ENCODE data around the gene HNRNPUL1. TPM values are rescaled to one million over a fixed set of nuclear protein-coding genes. Genes with fewer than 3 reads are reported as not detected.
A peak's percentile ranks its signal among the peaks of the same experiment; 100 is the strongest.

The HNRNPUL1 gene
- total and polyA plus RNA-seq, 9 of the 15 experiments (the other 6 are each of a cell fraction or from before 2014, with no cell fraction given): 7.3 to 211 (median 85.0) TPM

GRCh38 chr19:41351339-41352245 lies 87.4 kb downstream of the HNRNPUL1 start (continued):
- TF ChIP-seq MNT (conservative IDR thresholded peaks at IDR 0.05): peak; percentile 90 to 91
- TF ChIP-seq CSDE1 (IDR thresholded peaks at IDR 0.05): no peak
- no peak for TF ChIP-seq HOXB6 (CRISPR knock-in tag; IDR thresholded peaks at IDR 0.05; ENCODE audit: borderline replicate concordance)
- TF ChIP-seq ZNF395 (CRISPR knock-in tag; IDR thresholded peaks at IDR 0.05): 0 out of 2 replicates have a peak, but pooled peaks have one; percentile 20
- TF ChIP-seq GABPA (tag; conservative IDR thresholded peaks at IDR 0.05; ENCODE audit: low read depth): no peak
- TF ChIP-seq ZNF184 (CRISPR knock-in tag; IDR thresholded peaks at IDR 0.05): no peak
- TF ChIP-seq GABPB1 (CRISPR knock-in tag; IDR thresholded peaks at IDR 0.05): 0 out of 2 replicates have a peak, but pooled peaks have one; percentile 8
- TF ChIP-seq IRF2 (CRISPR knock-in tag; IDR thresholded peaks at IDR 0.05): no peak
- TF ChIP-seq FOXJ2 (tag; IDR thresholded peaks at IDR 0.05): no peak
- no peak for TF ChIP-seq ZNF197 (CRISPR knock-in tag; IDR thresholded peaks at IDR 0.05; ENCODE audit: low read depth)
- TF ChIP-seq HES1 (IDR thresholded peaks at IDR 0.05; ENCODE audit: low read depth): peak; percentile 98
- no peak for TF ChIP-seq ZNF384 (IDR thresholded peaks at IDR 0.05; ENCODE audit: low read depth, low read length)
- no peak for TF ChIP-seq WHSC1 (IDR thresholded peaks at IDR 0.05; ENCODE audit: low read length)
- no peak for TF ChIP-seq SIX5 (IDR thresholded peaks at IDR 0.05; ENCODE audit: borderline replicate concordance in 1 of 2, insufficient read depth in 1 of 2, low read depth in 1 of 2, low read length in 2 of 2)
- TF ChIP-seq, protein P1, sequence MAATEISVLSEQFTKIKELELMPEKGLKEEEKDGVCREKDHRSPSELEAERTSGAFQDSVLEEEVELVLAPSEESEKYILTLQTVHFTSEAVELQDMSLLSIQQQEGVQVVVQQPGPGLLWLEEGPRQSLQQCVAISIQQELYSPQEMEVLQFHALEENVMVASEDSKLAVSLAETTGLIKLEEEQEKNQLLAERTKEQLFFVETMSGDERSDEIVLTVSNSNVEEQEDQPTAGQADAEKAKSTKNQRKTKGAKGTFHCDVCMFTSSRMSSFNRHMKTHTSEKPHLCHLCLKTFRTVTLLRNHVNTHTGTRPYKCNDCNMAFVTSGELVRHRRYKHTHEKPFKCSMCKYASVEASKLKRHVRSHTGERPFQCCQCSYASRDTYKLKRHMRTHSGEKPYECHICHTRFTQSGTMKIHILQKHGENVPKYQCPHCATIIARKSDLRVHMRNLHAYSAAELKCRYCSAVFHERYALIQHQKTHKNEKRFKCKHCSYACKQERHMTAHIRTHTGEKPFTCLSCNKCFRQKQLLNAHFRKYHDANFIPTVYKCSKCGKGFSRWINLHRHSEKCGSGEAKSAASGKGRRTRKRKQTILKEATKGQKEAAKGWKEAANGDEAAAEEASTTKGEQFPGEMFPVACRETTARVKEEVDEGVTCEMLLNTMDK (IDR thresholded peaks at IDR 0.05; ENCODE audit: borderline replicate concordance, insufficient read depth, low read depth, low read length, poor library complexity, severe bottlenecking): no peak
- no peak for TF ChIP-seq SMARCB1 (IDR thresholded peaks at IDR 0.05; ENCODE audit: insufficient read length, low read depth)
- no peak for TF ChIP-seq KAT8 (IDR thresholded peaks at IDR 0.05; ENCODE audit: low read depth)
- TF ChIP-seq MAFG (tag; conservative IDR thresholded peaks at IDR 0.05): no peak
- TF ChIP-seq CREB3L1 (IDR thresholded peaks at IDR 0.05; ENCODE audit: borderline replicate concordance, low read depth): no peak
- TF ChIP-seq HNRNPL (IDR thresholded peaks at IDR 0.05; ENCODE audit: low read depth, low read length): 0 out of 2 replicates have a peak, but pooled peaks have one; percentile 34

Data from K562 (cell line).